Activated CD4-positive, alpha-beta T cell treated with anti-CD3 and anti-CD28 coated beads, Interleukin-2, Interleukin-6, amounts not matched to agents 100 ng/mL and 50 ng/mL, durations not matched to agents 16 hours and 8 hours (primary cell): ENCODE measurements around the gene ZNF232.
"Not testable (repeated sequence)": the region's sequence is repeated elsewhere in the genome, so short reads cannot be mapped to it uniquely, and the experiment has no call there.

Source experiments
- DNase-seq: peaks from one replicate; pipeline ENCODE4 v3.0.0-alpha.2; 2020

ZNF232 gene

GRCh38 chr17:5128905-5129535 lies 17.3 kb upstream of the ZNF232 start:
- no peak for DNase-seq

DNA sequence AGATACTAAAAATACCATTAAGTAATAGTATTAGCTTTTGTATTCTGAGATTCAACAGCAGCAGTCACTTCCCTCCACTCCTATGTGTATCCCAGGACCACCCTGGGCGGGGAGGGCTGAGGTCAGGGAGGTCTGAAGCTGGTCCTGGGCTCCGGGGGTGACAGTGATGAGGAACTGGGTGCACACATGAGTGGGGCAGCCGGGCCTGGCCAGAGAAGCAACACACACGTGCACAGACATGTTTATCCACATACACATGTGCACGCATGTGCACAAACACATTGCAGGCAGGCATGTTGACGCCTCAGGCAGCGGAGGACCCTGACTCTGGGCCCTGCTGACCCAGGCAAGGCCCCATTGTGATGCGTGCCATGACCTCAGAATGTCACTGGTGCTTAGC lies 16.7 kb upstream of the ZNF232 start:
- not testable (repeated sequence) for DNase-seq

DNA sequence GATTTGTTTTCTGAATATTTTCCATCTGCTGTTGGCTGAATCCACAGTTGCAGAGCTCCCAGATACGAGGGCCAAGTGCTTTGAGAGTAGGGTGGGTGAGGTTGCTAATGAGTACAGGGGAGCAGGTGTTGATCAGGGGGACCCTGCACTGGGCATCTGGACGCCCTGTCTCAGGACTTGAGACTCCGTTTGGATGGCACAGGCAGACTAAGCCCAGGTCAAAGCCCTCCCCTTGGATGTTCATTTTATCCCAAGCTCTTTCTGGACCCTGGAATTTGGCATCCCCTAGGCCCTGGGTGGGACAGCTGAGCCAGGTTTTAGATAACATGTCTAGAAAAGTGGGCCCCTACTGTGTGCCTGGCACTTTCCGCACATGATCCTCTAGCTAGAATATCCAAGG lies 16.2 kb upstream of the ZNF232 start:
- DNase-seq: no peak

- no peak for DNase-seq
Measured at GRCh38 chr17:5126719-5127488, 15.2 kb upstream of the ZNF232 start.

GRCh38 chr17:5124896-5125295 lies 13.2 kb upstream of the ZNF232 start:
- not testable (repeated sequence) for DNase-seq

DNA sequence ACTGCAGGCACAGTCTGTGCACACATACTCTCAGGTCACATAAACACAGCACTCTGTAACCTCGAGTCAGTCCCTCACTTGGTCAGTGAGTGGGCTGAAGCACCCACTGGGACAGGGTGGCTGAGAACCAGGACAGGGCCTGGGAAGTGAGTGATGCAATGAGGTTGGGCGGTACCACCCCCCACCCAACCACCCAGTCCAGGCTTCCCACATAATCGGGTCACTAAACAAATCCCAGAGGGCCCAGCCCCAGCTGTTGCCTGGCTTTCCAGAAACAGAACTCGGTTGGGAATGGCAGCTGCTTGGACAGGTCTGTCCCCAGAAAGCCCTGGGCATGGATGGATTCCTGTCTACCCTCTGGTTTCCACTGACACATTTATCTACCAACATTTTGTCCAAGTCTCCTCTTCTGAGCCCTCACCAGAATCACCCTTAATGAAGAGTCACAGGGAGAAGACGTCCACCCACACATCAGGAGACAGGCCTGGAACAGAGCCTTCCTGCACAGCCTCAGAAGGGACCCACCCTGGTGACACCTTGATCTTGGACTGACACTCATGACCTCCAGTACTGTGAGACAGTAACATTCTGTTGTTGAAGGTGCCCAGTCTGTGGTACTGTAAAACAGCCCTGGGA lies 12.6 kb upstream of the ZNF232 start:
- not testable (repeated sequence) for DNase-seq

DNA sequence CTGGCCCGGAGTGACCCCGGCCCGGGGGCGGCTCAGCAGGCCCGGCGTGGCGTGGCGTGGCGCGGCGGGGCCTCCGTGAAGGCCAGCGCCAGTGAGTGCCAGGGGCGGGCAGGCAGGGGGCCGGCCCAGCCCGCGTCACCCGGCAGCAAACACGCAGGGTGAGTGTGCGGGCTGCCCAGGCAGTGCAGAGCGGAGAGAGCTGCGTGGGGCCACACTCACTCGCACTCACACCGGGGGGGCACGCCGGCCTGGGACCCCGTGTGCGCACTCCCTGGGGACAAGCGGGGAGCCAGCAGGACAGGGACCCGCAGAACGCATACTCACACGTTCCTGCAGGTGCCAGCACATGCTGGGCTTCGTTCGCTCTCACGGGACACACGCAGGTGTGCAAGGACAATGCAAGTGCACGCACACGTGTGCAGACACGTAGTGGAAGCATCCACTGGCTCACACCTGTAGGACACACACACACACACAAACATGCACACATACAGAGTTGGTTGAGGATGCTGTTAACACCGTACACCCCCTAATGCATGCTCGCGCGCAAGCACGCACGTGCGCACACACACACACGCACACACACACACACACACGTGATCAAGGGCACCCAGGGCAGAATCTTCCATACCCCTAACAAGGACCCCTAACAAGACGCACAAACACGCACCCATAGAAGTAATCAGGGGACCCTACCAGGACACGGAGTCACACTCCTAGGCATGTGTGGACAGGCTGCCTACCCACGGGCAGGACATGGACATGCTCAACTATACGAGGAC lies 11.9 kb upstream of the ZNF232 start:
- DNase-seq: no peak

GRCh38 chr17:5122586-5123342 lies 11.1 kb upstream of the ZNF232 start:
- no peak for DNase-seq

- DNase-seq: not testable (repeated sequence)
Measured at GRCh38 chr17:5122056-5122455, 10.4 kb upstream of the ZNF232 start.

GRCh38 chr17:5121186-5121841 lies 9.6 kb upstream of the ZNF232 start:
- DNase-seq: no peak

- not testable (repeated sequence) for DNase-seq
Measured at GRCh38 chr17:5120436-5121185, 8.9 kb upstream of the ZNF232 start.

GRCh38 chr17:5120036-5120435 lies 8.4 kb upstream of the ZNF232 start:
- no peak for DNase-seq

GRCh38 chr17:5118219-5118618 lies 6.5 kb upstream of the ZNF232 start:
- DNase-seq: no peak

- no peak for DNase-seq
Measured at GRCh38 chr17:5115673-5116651, 4.3 kb upstream of the ZNF232 start, which contains the start of gene USP6. Gene USP6 (plus strand): TSS chr17:5116032. CDS start chr17:5130368, 14,336 bp downstream.

DNA sequence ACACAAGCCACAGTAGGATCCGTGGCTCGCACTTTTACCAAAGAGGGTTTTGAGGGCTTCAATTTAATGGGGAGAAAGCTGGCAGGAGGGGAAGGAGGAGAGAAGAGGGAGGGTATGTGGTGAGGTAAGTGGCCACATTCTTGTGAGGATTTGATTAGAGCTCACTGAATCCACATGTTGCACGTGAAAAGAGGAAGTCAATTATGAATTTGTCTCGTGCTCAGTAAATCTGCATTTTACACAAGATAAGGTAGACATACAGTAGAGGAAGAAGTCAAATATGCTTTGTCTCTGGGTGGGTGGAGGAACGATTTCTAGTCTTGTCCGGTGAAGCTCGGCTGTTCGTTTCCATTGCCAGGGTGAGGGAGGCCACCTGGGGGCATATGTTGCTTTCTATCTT lies 862 bp downstream of the ZNF232 start:
- peak; percentile 9 for DNase-seq

DNA sequence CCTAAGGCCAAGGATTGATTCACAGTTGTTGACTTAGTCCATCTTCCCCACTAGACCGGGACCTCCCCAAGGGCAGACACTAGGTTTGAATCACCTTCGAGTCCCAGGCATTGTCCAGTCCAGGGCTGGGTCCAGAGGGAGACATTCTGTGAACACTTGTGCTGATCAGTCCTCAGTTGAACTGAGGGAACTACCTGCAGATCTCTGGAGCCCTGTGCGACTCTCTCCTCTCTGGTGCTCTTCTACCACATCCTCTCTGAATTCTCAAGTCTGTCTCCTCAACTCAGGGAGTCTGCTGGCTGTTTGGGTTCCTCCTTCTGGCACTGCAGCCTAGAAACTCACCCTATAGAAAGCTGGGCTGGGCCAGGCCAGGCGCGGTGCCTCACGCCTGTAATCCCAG lies 10.8 kb downstream of the ZNF232 start:
- DNase-seq: no peak

DNA sequence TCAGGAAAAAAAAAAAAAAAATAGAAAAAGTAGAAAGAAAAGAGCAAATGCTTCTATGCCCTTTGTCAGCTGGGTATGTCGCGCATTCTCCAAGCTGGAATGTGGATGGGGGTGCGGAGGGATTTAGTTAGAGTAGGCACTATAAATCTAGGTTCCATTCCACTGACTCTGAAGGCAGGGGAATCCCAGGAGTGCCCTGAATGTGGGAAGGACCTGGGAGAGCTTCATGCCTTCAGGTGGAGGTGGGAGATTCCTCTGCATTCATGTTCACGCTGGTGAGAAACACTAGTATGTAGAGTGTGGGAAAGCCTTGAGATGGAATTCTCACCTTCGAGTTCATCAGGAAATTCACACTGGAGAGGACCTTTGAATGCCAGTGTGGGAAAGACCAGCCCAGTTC lies 12.4 kb downstream of the ZNF232 start:
- DNase-seq: no peak

GRCh38 chr17:5097101-5097834 lies 14.4 kb downstream of the ZNF232 start:
- DNase-seq: no peak

GRCh38 chr17:5096731-5097100 lies 15.0 kb downstream of the ZNF232 start:
- DNase-seq: no peak
